Large intestine (tissue), 3 donors: ENCODE measurements around the gene RNF166. TPM values are rescaled to one million over a fixed set of nuclear protein-coding genes. Genes with fewer than 3 reads are reported as not detected.

ENCODE experiments used
- DNase-seq, 2 donors: peaks; one replicate each; pipeline versions ENCODE4 v3.0.0 to v3.0.0-alpha.2; 2013
- H3K27ac ChIP-seq: one replicate; pipeline ENCODE4 v1.5.1; 2013; ENCODE audit warnings: low read length
- H3K27me3 ChIP-seq: 2 replicates; pipeline ENCODE4 v1.6.1; 2013; ENCODE audit warnings: low read length; ENCODE audit not compliant: control insufficient read depth, insufficient read depth
- H3K36me3 ChIP-seq: 2 replicates; pipeline ENCODE4 v1.6.1; 2013; ENCODE audit warnings: low read length; ENCODE audit not compliant: control insufficient read depth, insufficient read depth
- H3K4me1 ChIP-seq: one replicate; pipeline ENCODE4 v1.6.1; 2013; ENCODE audit warnings: low read length; ENCODE audit not compliant: control insufficient read depth, insufficient read depth
- H3K4me3 ChIP-seq: one replicate; pipeline ENCODE4 v1.5.1; 2013; ENCODE audit warnings: low read length
- H3K9me3 ChIP-seq: one replicate; pipeline ENCODE4 v1.6.1; 2013; ENCODE audit warnings: mild to moderate bottlenecking, low read depth, low read length, moderate library complexity; ENCODE audit not compliant: control insufficient read depth
- WGBS: methylation state at CpG from one replicate; pipeline ENCODE4 v1.1.5; 2013; ENCODE audit warnings: low lambda C conversion rate; ENCODE audit not compliant: insufficient coverage; 5-methylcytosine and 5-hydroxymethylcytosine counted together
- polyA plus RNA-seq: library from polyadenylated mRNA; unstranded; fragments of 120-200 nt; gene quantifications from one replicate; pipeline ENCODE4 v1.2.1, GENCODE V29; 2013

The RNF166 gene
- polyA plus RNA-seq, 1 donor, result 13.3 TPM

- H3K4me1 ChIP-seq, result peaks cover 22% of the 10 kb centered on the region
- H3K36me3 ChIP-seq, result peaks cover 28% of the 10 kb centered on the region
- peak overlapping the region; percentile 70 for H3K27ac ChIP-seq
- H3K9me3 ChIP-seq, result peaks cover 3% of the 10 kb centered on the region
- WGBS, result no CpG with 5 or more reads among the region's 24 CpGs
- peak overlapping the region; percentile 81 for H3K4me3 ChIP-seq
- no peaks in the 10 kb centered on the region for H3K27me3 ChIP-seq
- DNase-seq, result peak; percentile 70 to 91
Observed at GRCh38 chr16:88651276-88651988, 54.8 kb downstream of the RNF166 start.

- H3K27me3 ChIP-seq, result no peaks in the 10 kb centered on the region
- peak within 1 kb of the TSS; percentile 81 for H3K4me3 ChIP-seq
- whole genome bisulfite sequencing, result no CpG with 5 or more reads among the region's 41 CpGs
- H3K27ac ChIP-seq, result peak within 1 kb of the TSS; percentile 70
- H3K36me3 ChIP-seq, result peaks cover 28% of the 10 kb centered on the region
- DNase-seq, result peak; percentile 55 to 82
- H3K4me1 ChIP-seq, result peaks cover 22% of the 10 kb centered on the region
- H3K9me3 ChIP-seq, result peaks cover 4% of the 10 kb centered on the region
Observed at GRCh38 chr16:88650749-88651275, 55.4 kb downstream of the RNF166 start, which contains the start of gene CYBA. CYBA (minus strand) TSS chr16:88651053; CDS start chr16:88651013, 40 bp downstream.

- WGBS, result no CpG with 5 or more reads among the region's 37 CpGs
- peaks cover 9% of the 10 kb centered on the region for H3K9me3 ChIP-seq
- H3K27me3 ChIP-seq, result no peaks in the 10 kb centered on the region
- peak in 1 of 2 donors; percentile 72 for DNase-seq
- peaks cover 26% of the 10 kb centered on the region for H3K36me3 ChIP-seq
- H3K27ac ChIP-seq, result peak overlapping the region; percentile 66
- peaks cover 22% of the 10 kb centered on the region for H3K4me1 ChIP-seq
- peak overlapping the region; percentile 81 for H3K4me3 ChIP-seq
Observed at GRCh38 chr16:88649924-88650748, 56.1 kb downstream of the RNF166 start.

GRCh38 chr16:88649195-88649923 lies 56.8 kb downstream of the RNF166 start:
- no peak for DNase-seq
- Histone ChIP-seq H3K36me3 (peaks cover 18% of the 10 kb centered on the region), H3K4me3 (peak overlapping the region; percentile 81), H3K27me3 (no peaks in the 10 kb centered on the region), H3K27ac (peak overlapping the region; percentile 66), H3K4me1 (peaks cover 22% of the 10 kb centered on the region), H3K9me3 (peaks cover 9% of the 10 kb centered on the region)
- no CpG with 5 or more reads among the region's 20 CpGs for WGBS

GRCh38 chr16:88647178-88648070 lies 58.8 kb downstream of the RNF166 start:
- H3K4me1 ChIP-seq, result peaks cover 22% of the 10 kb centered on the region
- no peak overlapping the region for H3K4me3 ChIP-seq
- WGBS, result no CpG with 5 or more reads among the region's 22 CpGs
- peaks cover 12% of the 10 kb centered on the region for H3K9me3 ChIP-seq
- no peak overlapping the region for H3K27ac ChIP-seq
- no peak for DNase-seq
- peaks cover 17% of the 10 kb centered on the region for H3K36me3 ChIP-seq
- no peaks in the 10 kb centered on the region for H3K27me3 ChIP-seq

Other genes starting within 250 kb of the RNF166 start
- gene ZC3H18, start 136.0 kb downstream of the RNF166 start, polyA plus RNA-seq, result 34.3 TPM
- gene IL17C, start 67.8 kb downstream of the RNF166 start, polyA plus RNA-seq, result not detected
- 195 TPM for gene CYBA, start 55.4 kb downstream of the RNF166 start, polyA plus RNA-seq
- 41.0 TPM for gene MVD, start 43.3 kb downstream of the RNF166 start, polyA plus RNA-seq
- 1.1 TPM for gene SNAI3, start 19.9 kb downstream of the RNF166 start, polyA plus RNA-seq
- gene CTU2, start 95 bp upstream of the RNF166 start, polyA plus RNA-seq, result 11.0 TPM
- gene PIEZO1, start 78.8 kb upstream of the RNF166 start, polyA plus RNA-seq, result 92.9 TPM
- gene CDT1, start 97.4 kb upstream of the RNF166 start, polyA plus RNA-seq, result 14.0 TPM
- 117 TPM for gene APRT, start 105.5 kb upstream of the RNF166 start, polyA plus RNA-seq
- 32.2 TPM for gene GALNS, start 150.5 kb upstream of the RNF166 start, polyA plus RNA-seq
- 96.0 TPM for gene TRAPPC2L, start 150.7 kb upstream of the RNF166 start, polyA plus RNA-seq
- 0.12 TPM for gene PABPN1L, start 160.3 kb upstream of the RNF166 start, polyA plus RNA-seq